Activated CD4-positive, alpha-beta T cell treated with anti-CD3 and anti-CD28 coated beads, Interleukin-2, amount 50 U/mL, for 1 hour (primary cell): ENCODE measurements around the gene PGS1.

Experiments used
- DNase-seq: peaks from one replicate; pipeline ENCODE4 v3.0.0-alpha.2; 2020

The PGS1 gene

DNA sequence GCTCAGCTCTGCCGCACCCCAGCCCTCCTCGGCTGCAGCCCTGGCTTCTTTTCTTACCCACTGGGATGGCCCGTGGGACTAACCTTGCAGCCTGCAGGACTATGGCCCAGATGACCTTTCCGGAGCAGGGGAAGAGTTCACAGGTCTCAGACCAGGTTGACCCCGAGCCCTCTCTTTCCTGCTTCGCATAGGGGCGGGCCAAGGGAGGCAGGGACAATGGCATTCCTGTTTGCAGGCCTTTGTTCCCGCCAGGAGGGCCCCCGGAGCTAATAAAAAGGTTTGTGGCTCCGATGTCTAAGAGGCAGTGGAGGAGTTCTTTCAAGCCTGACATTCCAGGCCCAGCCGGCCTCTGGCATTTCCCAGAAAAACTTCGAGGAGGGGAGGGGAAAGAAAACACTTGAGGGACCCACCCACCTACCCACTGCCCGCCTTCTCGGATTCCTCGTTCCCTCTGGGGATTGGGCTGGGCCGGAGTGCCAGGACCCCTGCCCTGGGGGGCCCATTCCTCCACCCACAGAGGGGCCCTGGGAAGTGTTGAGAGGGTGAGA lies 12.8 kb upstream of the PGS1 start:
- no peak for DNase-seq

GRCh38 chr17:78366109-78366848 lies 12.2 kb upstream of the PGS1 start:
- no peak for DNase-seq

DNA sequence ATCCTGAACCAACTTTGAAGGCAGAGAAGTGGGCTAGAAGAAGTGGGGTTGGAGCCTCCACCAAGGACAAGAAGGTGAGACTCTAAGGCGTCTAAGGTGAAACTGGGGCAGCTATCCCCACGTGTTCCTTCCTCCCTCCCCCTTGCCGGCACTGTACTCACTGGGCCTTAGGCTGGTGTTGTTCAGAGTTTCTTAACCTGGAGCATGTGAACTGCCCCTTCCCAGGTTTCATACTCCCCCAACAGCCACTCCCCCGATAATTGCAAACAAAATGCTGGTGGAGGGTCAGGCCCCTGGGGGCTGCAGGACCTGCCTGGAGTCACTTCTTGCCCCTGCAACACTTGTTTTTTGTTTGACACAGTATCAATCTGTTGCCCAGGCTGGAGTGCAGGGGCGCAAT lies 11.3 kb upstream of the PGS1 start:
- no peak for DNase-seq

DNA sequence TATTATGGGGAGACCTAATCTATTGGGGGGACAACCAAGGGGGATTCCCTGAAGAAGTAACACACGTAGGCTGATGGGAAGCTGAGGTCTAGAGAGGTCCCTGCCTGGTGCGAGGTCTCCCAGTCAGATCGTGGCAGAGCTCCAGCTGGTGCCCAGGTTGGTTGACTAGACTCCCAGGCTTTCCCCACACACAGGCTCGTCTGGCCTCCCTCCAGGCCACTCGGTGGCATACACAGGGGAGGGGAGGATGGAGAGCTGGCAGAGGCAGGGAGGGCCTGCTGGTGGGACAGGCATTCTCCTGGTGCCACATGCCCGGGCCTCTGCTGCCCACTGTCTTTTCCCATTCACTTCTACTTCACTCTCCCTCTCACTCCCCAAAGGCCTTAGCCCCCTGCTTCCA lies 10.1 kb upstream of the PGS1 start:
- no peak for DNase-seq

- DNase-seq, result no peak
These were observed 9.5 kb upstream of the PGS1 start for GRCh38 chr17:78368854-78369495.

DNA sequence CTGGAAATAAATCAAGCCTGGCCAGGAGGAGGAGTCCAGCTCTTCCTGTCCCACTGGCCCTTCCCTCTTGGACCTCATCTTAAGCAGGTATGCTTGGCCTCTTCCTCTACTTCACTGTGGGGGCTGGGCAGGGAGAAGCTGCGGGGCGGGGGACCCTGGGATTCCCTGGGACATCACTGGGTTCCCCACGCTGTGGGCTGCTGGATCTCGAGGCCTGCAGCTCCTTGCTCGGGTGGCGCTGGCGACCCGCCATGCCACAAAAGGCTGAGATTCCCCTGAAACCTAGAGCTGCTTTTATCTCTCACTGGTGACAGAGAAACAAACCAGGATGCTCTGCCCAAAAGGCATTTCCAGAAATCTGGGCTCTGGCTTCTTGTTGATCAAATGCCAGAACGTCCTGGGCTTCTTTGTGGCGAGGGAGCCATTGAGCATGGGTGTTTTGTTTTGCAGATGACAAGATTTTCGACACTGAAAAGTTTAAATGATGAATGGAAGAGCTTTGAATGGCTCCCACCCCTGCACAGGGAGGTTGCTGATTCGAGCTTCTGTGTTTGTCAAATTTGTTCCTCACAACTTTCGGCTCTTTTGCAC lies 8.6 kb upstream of the PGS1 start:
- DNase-seq, result no peak

DNA sequence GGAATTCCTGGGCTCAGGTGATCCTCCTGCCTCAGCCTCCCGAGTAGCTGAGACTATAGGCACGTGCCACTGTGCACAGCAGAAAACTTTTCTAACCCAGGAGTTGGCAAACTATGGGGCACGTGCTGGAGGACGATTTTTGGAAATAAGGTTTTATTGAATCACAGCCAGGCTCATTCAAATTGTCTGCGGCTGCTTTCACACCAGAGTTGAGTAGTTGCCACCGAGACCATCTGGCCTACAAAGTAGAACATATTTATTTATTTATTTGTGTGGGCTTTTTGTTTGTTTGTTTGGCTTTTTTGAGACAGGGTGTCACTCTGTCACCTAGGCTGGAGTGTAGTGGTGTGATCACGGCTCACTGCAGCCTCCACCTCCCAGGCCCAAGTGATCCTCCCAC lies 7.4 kb upstream of the PGS1 start:
- DNase-seq, result no peak

DNA sequence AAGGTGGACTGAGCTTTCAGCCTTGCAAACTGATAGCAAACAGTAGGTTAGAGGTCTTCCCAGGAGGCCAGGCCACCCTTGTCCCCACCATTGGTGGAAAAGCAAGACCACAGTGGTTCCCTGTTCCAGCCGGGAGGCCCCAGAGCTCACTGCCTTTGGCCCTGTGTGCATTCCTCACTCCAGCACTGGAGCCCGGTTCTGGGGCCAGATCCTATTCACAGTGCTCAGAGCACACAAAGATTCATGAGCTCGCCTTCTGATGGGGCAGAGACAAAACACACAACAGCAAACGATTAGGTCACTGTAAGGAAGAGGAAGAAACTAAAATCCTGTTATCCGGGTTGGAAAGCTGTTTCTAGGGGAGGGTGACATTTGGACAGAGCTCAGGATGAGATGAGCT lies 5.6 kb upstream of the PGS1 start:
- DNase-seq, result no peak

DNA sequence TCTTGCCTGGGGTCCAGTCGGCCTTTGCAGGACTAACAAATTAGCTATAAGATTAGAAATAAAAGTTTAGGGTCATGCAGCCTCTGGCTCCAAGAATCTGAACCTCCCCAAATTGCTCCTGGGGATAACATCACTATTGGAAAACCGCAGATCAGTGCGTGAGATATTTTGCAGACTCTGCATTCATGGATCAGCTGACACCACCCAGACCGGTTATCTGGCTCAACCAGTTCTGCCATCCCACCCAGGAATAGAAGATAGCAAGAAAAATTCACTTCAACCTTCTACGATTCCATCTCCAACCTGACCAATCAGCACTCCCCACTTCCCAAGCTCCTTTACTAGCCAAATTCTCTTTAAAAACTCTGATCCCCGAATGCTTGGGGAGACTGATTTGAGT lies 4.3 kb upstream of the PGS1 start:
- DNase-seq, result no peak

GRCh38 chr17:78374631-78375274 lies 3.7 kb upstream of the PGS1 start:
- no peak for DNase-seq

- no peak for DNase-seq
These were observed 2.9 kb upstream of the PGS1 start for GRCh38 chr17:78375401-78376151.

GRCh38 chr17:78376161-78376560 lies 2.3 kb upstream of the PGS1 start:
- no peak for DNase-seq

DNA sequence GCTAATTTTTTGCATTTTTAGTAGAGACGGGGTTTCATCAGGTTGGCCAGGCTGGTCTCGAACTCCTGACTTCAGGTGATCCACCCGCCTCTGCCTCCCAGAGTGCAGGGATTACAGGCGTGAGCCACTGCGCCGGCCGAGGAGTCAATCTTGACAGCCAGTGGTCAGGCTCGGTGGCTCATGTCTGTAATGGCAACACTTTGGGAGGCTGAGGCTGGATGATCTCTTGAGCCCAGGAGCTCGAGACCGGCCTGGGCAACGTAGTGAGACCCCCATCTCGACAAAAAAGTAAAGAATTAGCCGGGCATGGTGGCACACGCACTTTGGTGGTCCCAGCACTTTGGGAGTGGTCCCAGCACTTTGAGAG lies 608 bp upstream of the PGS1 start:
- DNase-seq, result no peak

- no peak for DNase-seq
These were observed 662 bp downstream of the PGS1 start for GRCh38 chr17:78379131-78379491.

DNA sequence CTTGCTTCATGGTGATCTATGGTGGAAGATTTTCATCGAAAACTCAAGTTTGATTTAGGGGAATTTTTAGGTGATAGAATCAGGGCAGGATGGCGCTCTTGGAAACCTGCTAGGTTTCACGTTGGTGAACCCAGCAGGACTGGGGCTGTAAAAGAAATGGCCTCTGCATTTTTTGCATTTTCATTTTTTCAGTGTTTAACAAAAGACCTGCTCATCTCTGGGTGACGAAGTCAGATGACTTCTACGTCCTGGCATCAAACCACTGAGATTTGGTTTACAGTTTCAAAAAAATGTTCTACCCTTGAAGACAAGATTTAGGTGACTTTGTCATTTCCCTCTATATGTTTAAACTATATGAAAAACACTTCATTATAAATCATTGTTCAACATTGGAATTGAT lies 1.9 kb downstream of the PGS1 start:
- DNase-seq, result no peak

- no peak for DNase-seq
These were observed 3.3 kb downstream of the PGS1 start for GRCh38 chr17:78381601-78382232.

GRCh38 chr17:78383725-78384471 lies 5.4 kb downstream of the PGS1 start:
- DNase-seq, result no peak

DNA sequence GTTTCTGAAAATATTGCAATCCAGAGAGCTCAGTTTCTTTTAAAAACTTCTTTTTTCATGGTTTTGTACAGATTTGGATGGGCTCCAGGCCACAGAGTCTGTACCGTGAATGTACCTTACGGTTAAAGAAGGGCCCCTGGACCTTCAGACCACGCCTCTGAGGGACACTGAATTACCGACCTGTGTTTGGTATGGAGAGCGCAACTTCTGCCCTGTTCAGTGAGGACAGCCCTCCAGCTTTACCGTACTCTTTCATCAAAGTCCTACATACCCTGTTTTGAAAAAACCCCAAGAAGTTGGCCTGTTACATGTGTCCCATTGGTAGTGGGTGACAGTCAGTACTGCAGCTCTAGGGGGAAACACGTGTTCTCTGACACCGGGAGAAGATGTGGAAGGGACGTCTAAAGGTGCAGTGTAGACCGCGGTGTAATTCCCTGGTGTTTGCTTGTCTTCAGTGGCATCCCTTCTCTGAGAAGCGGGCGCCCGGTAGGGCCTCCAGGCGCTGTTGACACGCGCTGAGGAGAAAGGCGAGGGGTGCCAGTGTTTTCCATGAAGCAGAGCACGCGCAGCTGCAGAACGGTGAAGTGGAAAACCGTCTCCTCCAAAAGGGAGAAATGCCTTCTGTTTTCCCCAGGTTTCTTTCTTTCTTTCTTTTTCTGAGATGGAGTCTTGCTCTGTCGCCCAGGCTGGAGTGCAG lies 6.2 kb downstream of the PGS1 start:
- DNase-seq, result no peak

DNA sequence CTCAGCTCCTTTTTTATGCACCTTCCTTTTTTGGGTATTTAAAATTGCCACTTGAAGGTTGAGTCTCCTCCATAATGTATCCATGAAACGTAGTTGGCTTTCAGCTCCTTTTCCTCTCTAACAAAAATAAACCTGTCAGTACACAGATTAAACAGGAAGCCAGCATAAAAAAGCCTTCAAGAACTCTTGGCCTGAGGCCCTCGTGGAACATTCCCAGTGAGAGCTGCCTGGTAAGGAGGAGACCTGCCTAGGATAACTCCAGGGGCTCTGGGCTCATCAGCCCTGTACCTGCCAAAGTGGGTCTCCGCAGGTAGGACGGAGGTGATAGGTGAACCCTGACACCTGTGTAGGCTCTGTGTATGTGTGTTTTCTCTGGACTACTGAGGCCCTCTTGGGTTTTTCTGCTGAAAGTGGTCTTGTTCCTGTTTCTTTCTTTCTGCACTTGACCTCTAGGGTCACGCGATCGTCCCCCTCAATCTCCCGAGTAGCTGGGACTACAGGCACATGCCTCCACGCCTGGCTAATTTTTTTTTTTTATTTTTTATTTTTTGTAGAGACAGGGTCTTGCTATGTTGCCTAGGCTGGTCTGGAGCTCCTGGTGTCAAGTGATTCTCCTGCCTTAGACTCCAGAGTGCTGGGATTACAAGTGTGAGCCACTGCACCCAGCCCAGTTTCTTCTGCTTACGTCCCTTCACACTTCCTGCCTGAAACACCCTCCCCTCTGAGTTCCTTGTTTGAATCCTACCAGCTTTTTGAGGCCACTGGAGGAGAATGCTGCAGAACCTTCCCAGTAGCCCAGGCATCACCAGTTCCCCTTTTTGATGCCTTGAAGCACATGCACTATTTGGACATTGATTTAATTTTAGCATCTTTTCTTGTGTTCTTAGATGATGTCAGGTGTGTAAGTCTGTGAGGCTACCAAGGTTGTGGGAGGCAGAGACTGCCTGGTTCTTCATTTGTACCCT lies 9.8 kb downstream of the PGS1 start:
- no peak for DNase-seq
